Measurements from ENCODE around the gene FLOT2.
A peak's percentile ranks its signal among the peaks of the same experiment; 100 is the strongest.
"Not testable (repeated sequence)": the region's sequence is repeated elsewhere in the genome, so short reads cannot be mapped to it uniquely, and the experiment has no call there.

FLOT2 gene

DNA sequence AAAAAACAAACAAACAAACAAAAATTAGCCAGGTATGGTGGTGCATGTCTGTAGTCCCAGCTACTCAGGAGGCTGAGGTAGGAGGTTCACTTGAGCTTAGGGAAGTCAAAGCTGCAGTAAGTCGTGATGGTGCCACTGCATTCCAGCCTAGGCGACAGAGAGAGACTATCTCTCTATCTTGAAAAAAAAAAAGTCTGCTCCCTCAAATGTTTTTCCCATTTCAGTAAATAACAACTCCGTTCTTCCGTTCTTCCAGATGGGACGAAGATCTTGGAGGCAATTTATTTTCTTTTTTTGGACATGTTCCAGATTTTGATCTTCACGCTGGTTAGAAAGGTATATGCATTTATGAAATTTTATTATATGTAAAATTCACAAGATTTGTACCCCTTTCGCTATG lies 23.7 kb downstream of the FLOT2 start:
- DNase-seq (ENCODE audit: low read depth in 2 of 2) = no peak

DNA sequence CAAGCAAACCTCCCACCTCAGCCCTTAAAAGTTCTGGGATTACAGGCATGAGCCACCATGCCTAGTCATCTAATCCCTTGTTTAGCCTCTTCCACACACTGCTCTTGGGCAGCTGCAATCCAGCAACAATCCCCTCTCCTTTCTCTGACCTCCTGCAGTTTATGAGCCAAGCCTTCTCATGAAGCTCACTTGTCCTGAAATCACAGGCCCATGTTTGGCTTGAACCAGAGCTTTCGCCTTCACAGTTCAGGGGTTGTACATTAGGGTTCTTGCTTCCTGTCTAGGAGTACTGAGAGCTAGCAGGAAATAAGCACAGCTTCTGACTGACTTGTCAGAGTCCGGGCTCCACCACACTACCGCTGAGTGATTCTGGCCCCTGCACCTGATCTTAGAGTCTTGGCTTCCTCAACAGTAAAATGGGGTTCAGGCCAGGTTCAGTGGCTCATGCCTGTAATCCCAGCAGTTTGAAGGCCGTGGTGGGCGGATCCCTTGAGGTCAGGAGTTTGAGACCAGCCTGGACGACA lies 26.4 kb downstream of the FLOT2 start:
- DNase-seq (ENCODE audit: low read depth in 2 of 2) = no peak

DNA sequence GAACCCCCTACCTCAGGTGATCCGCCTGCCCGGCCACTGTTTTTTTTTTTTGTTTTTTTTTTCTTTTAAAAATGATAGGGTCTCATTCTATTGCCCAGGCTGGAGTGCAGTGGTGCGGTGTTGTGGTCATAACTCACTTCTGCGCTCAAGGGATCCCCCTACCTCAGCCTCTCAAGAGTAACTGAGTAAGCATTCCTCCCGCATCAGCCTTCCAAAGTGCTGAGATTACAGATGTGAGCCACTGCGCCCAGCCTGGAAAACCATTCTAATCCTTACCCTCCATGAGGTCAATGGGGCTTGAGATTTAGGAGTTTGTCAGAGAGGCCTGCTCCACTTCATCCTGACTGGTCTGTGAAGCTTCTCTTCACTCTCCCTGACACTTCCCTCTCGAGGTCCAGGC lies 30.3 kb downstream of the FLOT2 start:
- DNase-seq (ENCODE audit: low read depth in 2 of 2) = no peak

GRCh38 chr17:28865946-28866752 lies 31.4 kb downstream of the FLOT2 start:
- DNase-seq (ENCODE audit: low read depth in 2 of 2) = no peak

DNA sequence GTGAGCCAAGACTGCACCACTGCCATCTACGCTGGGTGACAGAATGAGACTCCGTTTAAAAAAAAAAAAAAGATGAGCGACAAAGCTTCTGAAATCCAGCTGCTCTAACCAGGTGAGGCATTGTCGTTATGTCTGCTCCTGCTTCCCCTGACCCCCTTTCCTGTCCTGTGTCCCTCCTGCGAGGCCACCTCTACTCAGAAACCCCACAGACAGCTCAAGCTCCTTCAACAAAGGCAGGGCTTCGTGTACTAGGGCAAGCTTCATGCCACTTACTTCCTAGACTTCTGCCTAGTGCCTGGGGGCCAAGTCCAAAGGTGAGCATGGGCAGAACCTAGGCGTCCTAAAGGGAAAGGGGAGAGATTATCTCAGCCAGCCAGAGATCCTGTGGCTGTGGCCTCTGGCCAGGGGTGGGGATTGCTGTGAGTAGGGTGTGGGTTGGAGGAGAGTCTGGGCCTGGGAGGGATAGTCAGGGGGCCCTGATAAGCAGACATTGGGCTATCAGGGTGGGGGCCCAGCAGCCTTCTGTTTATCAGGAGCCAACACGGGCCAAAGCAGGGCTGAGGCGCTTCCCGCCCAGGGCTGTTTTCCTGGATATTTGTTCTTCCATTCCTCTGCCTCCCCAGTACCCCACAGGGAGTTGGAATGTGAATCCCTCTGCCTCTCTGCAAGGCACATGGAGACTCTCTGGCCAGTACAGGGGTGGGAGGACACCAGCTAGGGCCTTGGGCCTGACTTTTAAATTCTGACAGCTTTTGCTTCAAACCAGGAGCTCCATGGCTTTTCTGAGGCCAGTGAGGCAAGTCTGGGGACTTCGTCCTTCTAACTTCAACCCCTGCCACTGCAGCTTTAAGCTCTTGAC lies 32.3 kb downstream of the FLOT2 start:
- no peak for DNase-seq (ENCODE audit: low read depth in 2 of 2)

GRCh38 chr17:28863953-28864352 lies 33.6 kb downstream of the FLOT2 start:
- no peak for DNase-seq (ENCODE audit: low read depth in 2 of 2)

GRCh38 chr17:28862561-28862960 lies 35.0 kb downstream of the FLOT2 start:
- no peak for DNase-seq (ENCODE audit: low read depth in 2 of 2)

GRCh38 chr17:28861393-28862203 lies 35.9 kb downstream of the FLOT2 start:
- no peak for DNase-seq (ENCODE audit: low read depth in 2 of 2)

GRCh38 chr17:28860363-28860808 lies 37.1 kb downstream of the FLOT2 start:
- no peak for DNase-seq (ENCODE audit: low read depth in 2 of 2)

DNA sequence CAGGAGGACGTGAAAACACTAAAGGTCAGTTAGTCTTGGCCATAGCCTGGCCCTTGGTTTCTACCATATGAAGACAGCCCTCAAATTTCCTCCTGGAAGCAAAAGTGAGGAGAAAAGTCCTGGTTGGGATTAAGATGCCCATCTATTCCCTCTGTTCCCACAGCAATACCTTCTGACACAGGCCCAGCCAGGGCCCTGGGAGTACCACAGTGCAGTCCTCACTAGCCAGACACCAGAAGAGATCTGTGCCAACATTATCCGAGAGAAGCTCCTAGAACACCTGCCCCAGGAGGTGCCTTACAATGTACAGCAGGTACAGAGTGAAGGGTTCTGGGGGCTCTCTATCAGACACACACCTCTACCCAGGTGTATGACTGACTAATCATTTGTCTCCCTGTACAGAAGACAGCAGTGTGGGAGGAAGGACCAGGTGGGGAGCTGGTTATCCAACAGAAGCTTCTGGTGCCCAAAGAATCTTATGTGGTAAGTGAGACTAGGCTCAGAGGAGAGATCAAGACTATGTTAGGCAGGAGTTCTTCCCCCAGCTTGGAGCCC lies 38.7 kb downstream of the FLOT2 start:
- DNase-seq (ENCODE audit: low read depth in 2 of 2) = no peak

- DNase-seq (ENCODE audit: low read depth in 2 of 2) = no peak
Measured at GRCh38 chr17:28857905-28858800, 39.4 kb downstream of the FLOT2 start.

DNA sequence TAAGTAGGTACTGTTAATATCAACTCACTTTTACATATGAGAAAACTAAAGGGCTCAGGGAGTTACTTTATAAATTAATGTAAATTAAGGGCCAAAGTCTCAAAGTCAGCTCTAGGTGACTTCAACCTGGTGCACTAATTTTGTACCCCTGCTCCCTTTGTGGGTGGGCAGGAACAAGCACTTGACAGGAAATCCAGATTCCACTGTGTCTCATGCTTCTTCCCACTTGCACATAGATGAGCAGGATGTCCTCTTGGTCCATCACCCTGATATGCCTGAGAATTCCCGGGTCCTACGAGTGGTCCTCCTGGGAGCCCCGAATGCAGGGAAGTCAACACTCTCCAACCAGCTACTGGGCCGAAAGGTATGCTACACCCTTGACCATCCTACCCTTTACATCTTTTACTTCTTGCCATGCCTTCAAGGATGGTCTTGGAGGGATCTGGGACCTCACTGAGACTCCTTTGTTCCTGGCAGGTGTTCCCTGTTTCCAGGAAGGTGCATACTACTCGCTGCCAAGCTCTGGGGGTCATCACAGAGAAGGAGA lies 41.4 kb downstream of the FLOT2 start:
- no peak for DNase-seq (ENCODE audit: low read depth in 2 of 2)

DNA sequence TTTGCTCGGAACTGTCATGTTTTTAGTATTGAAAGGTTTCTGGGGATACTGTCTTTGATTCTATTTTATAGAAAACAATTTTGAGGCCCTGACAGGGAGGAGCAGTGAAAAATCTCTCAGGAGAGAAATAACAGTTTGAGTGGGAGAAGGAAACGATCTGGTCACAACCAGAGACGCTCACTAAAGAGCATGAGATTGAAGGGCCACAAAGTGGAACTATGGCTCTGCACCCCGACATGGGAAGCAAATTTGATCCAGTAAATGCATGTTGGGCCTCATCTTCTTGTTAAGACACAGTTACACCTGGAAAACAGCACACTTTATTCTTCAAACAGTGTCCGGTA lies 42.2 kb downstream of the FLOT2 start:
- DNase-seq (ENCODE audit: low read depth in 2 of 2) = no peak

DNA sequence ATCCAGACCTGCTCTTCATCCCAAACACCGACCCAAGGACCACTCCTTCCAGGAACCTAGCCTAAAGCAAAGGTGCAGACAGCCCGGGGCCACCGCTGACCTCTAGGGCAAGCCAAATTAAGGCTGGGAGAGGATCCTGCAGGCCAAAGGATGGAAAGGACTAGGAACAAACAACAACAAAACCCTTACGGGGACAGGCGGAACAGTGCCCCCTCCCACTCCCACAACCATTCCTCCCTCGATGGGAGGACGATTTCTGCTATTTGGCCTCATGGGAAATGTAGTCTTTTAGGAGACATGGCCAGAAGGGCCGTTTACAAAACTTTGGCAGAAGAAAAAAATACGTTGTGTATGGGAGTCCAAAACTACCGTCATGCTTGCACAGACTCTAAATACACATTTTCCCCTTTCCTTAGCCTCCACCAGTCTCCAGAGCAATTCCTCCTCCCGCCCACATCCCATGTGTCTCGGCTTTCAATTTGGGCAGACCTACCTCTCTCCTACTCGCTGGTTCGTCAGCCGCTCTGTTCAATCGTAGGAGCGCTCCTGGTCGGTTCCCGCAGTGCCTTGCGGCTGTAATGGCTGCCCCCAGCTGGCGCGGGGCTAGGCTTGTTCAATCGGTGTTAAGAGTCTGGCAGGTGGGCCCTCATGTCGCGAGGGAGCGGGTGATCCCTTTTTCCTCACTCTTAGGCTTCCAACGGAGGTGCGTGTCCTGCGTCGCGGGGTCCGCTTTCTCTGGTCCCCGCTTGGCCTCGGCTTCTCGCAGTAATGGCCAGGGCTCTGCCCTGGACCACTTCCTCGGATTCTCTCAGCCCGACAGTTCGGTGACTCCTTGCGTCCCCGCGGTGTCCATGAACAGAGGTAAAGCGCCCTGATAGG lies 42.8 kb downstream of the FLOT2 start, which contains the start of gene ERAL1:
Gene ERAL1, plus strand, starts transcription at position 560 of the 879 bp plus-strand sequence. Its CDS starts 19 bp downstream, at position 579.
- DNase-seq (ENCODE audit: low read depth in 2 of 2) = peak; percentile 73 to 75

DNA sequence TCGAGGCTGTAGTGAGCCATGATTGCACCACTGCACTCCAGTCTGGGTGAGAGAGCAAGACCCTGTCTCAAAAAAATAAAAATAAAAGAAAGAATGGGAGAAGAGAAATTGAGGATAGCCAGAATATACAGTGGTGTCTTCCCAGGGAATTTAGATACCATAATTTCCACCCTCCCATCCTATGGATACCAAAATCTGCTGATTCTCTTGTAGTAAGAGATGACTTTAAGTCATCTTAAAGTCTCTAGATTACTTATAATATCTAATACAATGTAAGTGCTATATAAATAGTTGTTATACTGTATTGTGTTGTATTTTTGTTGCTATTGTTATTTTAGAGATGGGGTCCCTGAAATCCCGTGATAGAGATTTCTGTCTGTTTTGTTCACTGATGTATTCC lies 44.2 kb downstream of the FLOT2 start:
- DNase-seq (ENCODE audit: low read depth in 2 of 2) = no peak

GRCh38 chr17:28849281-28849680 lies 48.3 kb downstream of the FLOT2 start:
- DNase-seq (ENCODE audit: low read depth in 2 of 2) = no peak

- peak; percentile 39 to 61 for DNase-seq (ENCODE audit: low read depth in 2 of 2)
Measured at GRCh38 chr17:28848667-28849066, 48.9 kb downstream of the FLOT2 start.

- not testable (repeated sequence) for DNase-seq (ENCODE audit: low read depth in 2 of 2)
Measured at GRCh38 chr17:28846699-28847098, 50.8 kb downstream of the FLOT2 start.

GRCh38 chr17:28846231-28846630 lies 51.3 kb downstream of the FLOT2 start:
- DNase-seq (ENCODE audit: low read depth in 2 of 2) = no peak

All from stimulated activated CD4-positive, alpha-beta T cell treated with anti-CD3 and anti-CD28 coated beads, Interleukin-1b, Interleukin-23, amount 100 ng/mL, for 4 hours (primary cell).